ENCODE data around the gene LNP1. TPM values are rescaled to one million over a fixed set of nuclear protein-coding genes. Genes with fewer than 3 reads are reported as not detected.

Gene LNP1
- total RNA-seq, 4 donors from 2014 or later, result 1.1 to 3.7 (median 1.9) TPM

- Histone ChIP-seq H3K27ac (no peak overlapping the region), H3K36me3 (peaks cover 0 to 88% of the 10 kb centered on the region in 2 donors), H3K4me1 (no peaks in the 10 kb centered on the region), H3K27me3 (no peaks in the 10 kb centered on the region), H3K9me3 (no peaks in the 10 kb centered on the region), H3K4me3 (no peak overlapping the region)
- DNase-seq (no peak), ATAC-seq (no peak)
- no peak for TF ChIP-seq POLR2A (IDR thresholded peaks at IDR 0.05)
- TF ChIP-seq CTCF (IDR thresholded peaks at IDR 0.05 in 4 of 5, conservative IDR thresholded peaks at IDR 0.05 in 1 of 5), result no peak
- in situ Hi-C loops (cut with MboI; ENCODE audit: low sequenced_read_pairs in 4 of 4), result no loop called here
- intact Hi-C loops (cut with DNase I; ENCODE audit: low total_unique reads), result no loop called here
These were observed 34.9 kb upstream of the LNP1 start for GRCh38 chr3:100366424-100366823.

GRCh38 chr3:100368441-100368840 is 32.9 kb upstream of the LNP1 start:
- DNase-seq, result no peak
- Histone ChIP-seq H3K36me3 (peaks cover 0 to 88% of the 10 kb centered on the region in 2 donors), H3K27me3 (no peaks in the 10 kb centered on the region), H3K9me3 (no peaks in the 10 kb centered on the region), H3K4me3 (no peak overlapping the region), H3K27ac (no peak overlapping the region), H3K4me1 (no peaks in the 10 kb centered on the region)
- intact Hi-C loops (cut with DNase I; ENCODE audit: low total_unique reads) (no loop called here), in situ Hi-C loops (cut with MboI; ENCODE audit: low sequenced_read_pairs in 4 of 4) (no loop called here)
- TF ChIP-seq CTCF (IDR thresholded peaks at IDR 0.05 in 4 of 5, conservative IDR thresholded peaks at IDR 0.05 in 1 of 5) (no peak), POLR2A (IDR thresholded peaks at IDR 0.05) (no peak)
- ATAC-seq, result no peak

GRCh38 chr3:100370756-100371155 is 30.6 kb upstream of the LNP1 start:
- no peaks in the 10 kb centered on the region for H3K4me1 ChIP-seq
- H3K27me3 ChIP-seq, result no peaks in the 10 kb centered on the region
- DNase-seq (no peak), ATAC-seq (no peak)
- TF ChIP-seq POLR2A (IDR thresholded peaks at IDR 0.05) (no peak), CTCF (IDR thresholded peaks at IDR 0.05 in 4 of 5, conservative IDR thresholded peaks at IDR 0.05 in 1 of 5) (no peak)
- H3K9me3 ChIP-seq, result no peaks in the 10 kb centered on the region
- intact Hi-C loops (cut with DNase I; ENCODE audit: low total_unique reads), result no loop called here
- H3K36me3 ChIP-seq, result peaks cover 0 to 76% of the 10 kb centered on the region in 2 donors
- H3K4me3 ChIP-seq, result no peak overlapping the region
- H3K27ac ChIP-seq, result no peak overlapping the region
- in situ Hi-C loops (cut with MboI; ENCODE audit: low sequenced_read_pairs in 4 of 4), result no loop called here

- no peak for ATAC-seq
- no peak for DNase-seq
- H3K4me3 ChIP-seq, result no peak overlapping the region
- in situ Hi-C loops (cut with MboI; ENCODE audit: low sequenced_read_pairs in 4 of 4), result no loop called here
- H3K9me3 ChIP-seq, result no peaks in the 10 kb centered on the region
- no peak overlapping the region for H3K27ac ChIP-seq
- no peaks in the 10 kb centered on the region for H3K27me3 ChIP-seq
- TF ChIP-seq POLR2A (IDR thresholded peaks at IDR 0.05) (no peak), CTCF (IDR thresholded peaks at IDR 0.05 in 4 of 5, conservative IDR thresholded peaks at IDR 0.05 in 1 of 5) (no peak)
- no peaks in the 10 kb centered on the region for H3K4me1 ChIP-seq
- intact Hi-C loops (cut with DNase I; ENCODE audit: low total_unique reads), result no loop called here
- H3K36me3 ChIP-seq, result peaks cover 0 to 79% of the 10 kb centered on the region in 2 donors
These were observed 26.8 kb upstream of the LNP1 start for GRCh38 chr3:100374521-100374920.

- no peak for DNase-seq
- TF ChIP-seq CTCF (IDR thresholded peaks at IDR 0.05 in 4 of 5, conservative IDR thresholded peaks at IDR 0.05 in 1 of 5) (no peak), POLR2A (IDR thresholded peaks at IDR 0.05) (no peak)
- H3K4me3 ChIP-seq, result no peak overlapping the region
- no peaks in the 10 kb centered on the region for H3K9me3 ChIP-seq
- intact Hi-C loops (cut with DNase I; ENCODE audit: low total_unique reads), result no loop called here
- peaks cover 0 to 84% of the 10 kb centered on the region in 2 donors for H3K36me3 ChIP-seq
- in situ Hi-C loops (cut with MboI; ENCODE audit: low sequenced_read_pairs in 4 of 4), result no loop called here
- no peak for ATAC-seq
- H3K27me3 ChIP-seq, result no peaks in the 10 kb centered on the region
- no peak overlapping the region for H3K27ac ChIP-seq
- no peaks in the 10 kb centered on the region for H3K4me1 ChIP-seq
These were observed 25.0 kb upstream of the LNP1 start for GRCh38 chr3:100376301-100376700.
